GM18499 (cell line): ENCODE results near the gene HNRNPR.
"Not testable (repeated sequence)": the region's sequence is repeated elsewhere in the genome, so short reads cannot be mapped to it uniquely, and the experiment has no call there.

Experiments
- ATAC-seq: cut with Tn5 transposase; IDR thresholded peaks from one replicate; pipeline ENCODE4 v1.9.1; 2021; ENCODE audit warnings: moderate number of reproducible peaks; ENCODE audit not compliant: insufficient read depth, unreplicated experiment

Gene HNRNPR

DNA sequence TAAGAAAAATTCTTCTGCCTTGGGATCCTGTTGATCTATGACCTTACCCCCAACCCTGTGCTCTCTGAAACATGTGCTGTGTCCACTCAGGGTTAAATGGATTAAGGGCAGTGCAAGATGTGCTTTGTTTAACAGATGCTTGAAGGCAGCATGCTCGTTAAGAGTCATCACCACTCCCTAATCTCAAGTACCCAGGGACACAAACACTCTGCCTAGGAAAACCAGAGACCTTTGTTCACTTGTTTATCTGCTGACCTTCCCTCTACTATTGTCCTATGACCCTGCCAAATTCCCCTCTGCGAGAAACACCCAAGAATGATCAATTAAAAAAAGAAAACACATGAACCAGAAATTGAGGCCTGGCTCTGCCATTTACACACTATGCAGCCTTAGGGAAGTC lies 86.0 kb downstream of the HNRNPR start:
- not testable (repeated sequence) for ATAC-seq

DNA sequence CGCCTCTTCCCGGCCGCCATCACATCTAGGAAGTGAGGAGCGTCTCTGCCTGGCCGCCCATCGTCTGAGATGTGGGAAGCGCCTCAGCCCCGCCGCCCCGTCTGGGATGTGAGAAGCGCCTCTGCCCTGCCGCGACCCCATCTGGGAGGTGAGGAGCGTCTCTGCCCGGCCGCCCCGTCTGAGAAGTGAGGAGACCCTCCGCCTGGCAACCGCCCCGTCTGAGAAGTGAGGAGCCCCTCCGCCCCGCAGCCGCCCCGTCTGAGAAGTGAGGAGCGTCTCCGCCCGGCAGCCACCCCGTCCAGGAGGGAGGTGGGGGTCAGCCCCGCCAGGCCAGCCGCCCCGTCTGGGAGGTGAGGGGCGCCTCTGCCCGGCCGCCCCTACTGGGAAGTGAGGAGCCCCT lies 86.7 kb downstream of the HNRNPR start:
- not testable (repeated sequence) for ATAC-seq
